A172 (cell line): ENCODE results near the gene PAK5. TPM values are rescaled to one million over a fixed set of nuclear protein-coding genes. Genes with fewer than 3 reads are reported as not detected.
A peak's percentile ranks its signal among the peaks of the same experiment; 100 is the strongest.

ENCODE experiments used
- DNase-seq: peaks from one replicate; pipeline ENCODE4 v3.0.0-alpha.2; 2015; ENCODE audit warnings: low spot score
- total RNA-seq: library from RNA; depleted of rRNA; stranded (reverse); fragments of >200 nt; shearing (Covaris generic); gene quantifications from 2 replicates; pipeline ENCODE4 v1.2.3, GENCODE V29; 2014

Gene PAK5
- total RNA-seq, 1 experiment from 2014 or later: not detected

GRCh38 chr20:9576695-9577094 is 262.2 kb downstream of the PAK5 start:
- no peak for DNase-seq

- no peak for DNase-seq
These were observed 263.0 kb downstream of the PAK5 start for GRCh38 chr20:9575836-9576235.

GRCh38 chr20:9574776-9575175 is 264.1 kb downstream of the PAK5 start:
- DNase-seq: no peak

GRCh38 chr20:9574181-9574580 is 264.7 kb downstream of the PAK5 start:
- no peak for DNase-seq

- DNase-seq: no peak
These were observed 265.3 kb downstream of the PAK5 start for GRCh38 chr20:9573335-9574151.

- no peak for DNase-seq
These were observed 266.2 kb downstream of the PAK5 start for GRCh38 chr20:9572670-9573069.

GRCh38 chr20:9571783-9572182 is 267.1 kb downstream of the PAK5 start:
- DNase-seq: no peak

GRCh38 chr20:9570612-9571011 is 268.3 kb downstream of the PAK5 start:
- no peak for DNase-seq

GRCh38 chr20:9566977-9567376 is 271.9 kb downstream of the PAK5 start:
- no peak for DNase-seq

- no peak for DNase-seq
These were observed 272.8 kb downstream of the PAK5 start for GRCh38 chr20:9565910-9566550.

GRCh38 chr20:9557411-9557810 is 281.5 kb downstream of the PAK5 start:
- no peak for DNase-seq

GRCh38 chr20:9555781-9556180 is 283.1 kb downstream of the PAK5 start:
- DNase-seq: peak; percentile 41

GRCh38 chr20:9551808-9552550 is 286.9 kb downstream of the PAK5 start:
- DNase-seq: peak; percentile 13

GRCh38 chr20:9550871-9551270 is 288.0 kb downstream of the PAK5 start:
- no peak for DNase-seq

GRCh38 chr20:9550283-9550682 is 288.6 kb downstream of the PAK5 start:
- DNase-seq: no peak

- DNase-seq: no peak
These were observed 295.7 kb downstream of the PAK5 start for GRCh38 chr20:9543214-9543613.

GRCh38 chr20:9535449-9535848 is 303.4 kb downstream of the PAK5 start:
- no peak for DNase-seq

- DNase-seq: no peak
These were observed 304.9 kb downstream of the PAK5 start for GRCh38 chr20:9534025-9534424.

- DNase-seq: peak; percentile 18
These were observed 306.6 kb downstream of the PAK5 start for GRCh38 chr20:9532069-9532838.

- no peak for DNase-seq
These were observed 307.3 kb downstream of the PAK5 start for GRCh38 chr20:9531581-9531980.

- no peak for DNase-seq
These were observed 315.2 kb downstream of the PAK5 start for GRCh38 chr20:9523636-9524035.

- DNase-seq: no peak
These were observed 318.8 kb downstream of the PAK5 start for GRCh38 chr20:9520086-9520485.
